Activated B cell treated with CpG ODN at 0.5 μM for 24 hours (primary cell): ENCODE data around the gene IL22RA1. TPM values are rescaled to one million over a fixed set of nuclear protein-coding genes. Genes with fewer than 3 reads are reported as not detected.

Source experiments
- ATAC-seq: fragments of 200-7000 bp; cut with Tn5 transposase; one replicate; pipeline ENCODE4 v1.10.0; 2021; ENCODE audit warnings: low read depth, mild to moderate bottlenecking, moderate library complexity
- CTCF ChIA-PET: fragments of 350-600 bp; sonication (Branson Sonifier 250); formaldehyde crosslinking; loops from one replicate; lab custom pipeline; 2021; ENCODE audit warnings: antibody characterized with exemption; lab: Charles Lee
- POLR2A ChIA-PET: fragments of 350-600 bp; sonication (Branson Sonifier 250); formaldehyde crosslinking; loops from one replicate; lab custom pipeline; 2021; ENCODE audit warnings: antibody characterized with exemption; lab: Charles Lee
- DNase-seq: peaks from one replicate; pipeline ENCODE4 v3.0.0; 2022
- H3K27ac Mint-ChIP-seq: one replicate; pipeline ENCODE4 v1.8.0; 2020; ENCODE audit warnings: mixed read lengths
- H3K27me3 Mint-ChIP-seq: one replicate; pipeline ENCODE4 v1.8.0; 2021; ENCODE audit warnings: mixed read lengths
- H3K36me3 Mint-ChIP-seq: one replicate; pipeline ENCODE4 v1.8.0; 2021; ENCODE audit warnings: low read depth, mixed read lengths
- H3K4me1 Mint-ChIP-seq: one replicate; pipeline ENCODE4 v1.8.0; 2021; ENCODE audit warnings: mixed read lengths
- H3K4me3 Mint-ChIP-seq: one replicate; pipeline ENCODE4 v1.8.0; 2020; ENCODE audit warnings: mild to moderate bottlenecking, mixed read lengths
- H3K9me3 Mint-ChIP-seq: one replicate; pipeline ENCODE4 v1.8.0; 2020; ENCODE audit warnings: mixed read lengths
- intact Hi-C: fragments of 100-400 bp; cut with micrococcal nuclease; formaldehyde crosslinking; loops from one replicate; pipeline ENCODE4 v1.15.1; 2024
- total RNA-seq: library from RNA; stranded (reverse); gene quantifications from 2 replicates; pipeline ENCODE4 v1.2.3, GENCODE V29; 2022
- TF ChIP-seq, protein P1 (sequence below): fragments of 200-600 bp; IDR thresholded peaks from one replicate; pipeline ENCODE4 v1.8.0; 2022; ENCODE audit warnings: antibody characterized with exemption, mild to moderate bottlenecking

Gene IL22RA1
- total RNA-seq, 1 donor from 2014 or later: 0.09 TPM

DNA sequence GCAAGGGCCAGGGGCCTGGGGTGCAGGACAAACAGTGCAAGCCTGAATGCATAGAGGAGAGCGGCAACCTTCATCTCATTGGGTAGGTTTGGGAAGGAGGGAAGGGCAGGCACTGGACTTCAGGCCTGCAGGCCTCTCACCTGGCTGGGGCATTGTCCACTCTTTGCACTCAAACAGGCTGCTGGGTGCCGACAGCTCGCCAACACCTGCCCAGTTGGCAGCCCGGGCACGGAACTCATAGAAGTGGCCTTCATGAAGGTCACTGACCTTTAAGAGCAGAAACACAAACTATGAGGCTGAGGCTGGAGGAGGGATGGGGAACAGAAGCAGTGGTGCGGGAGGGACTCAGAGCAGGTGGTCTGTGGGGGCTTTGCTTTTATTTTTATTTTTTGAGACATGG lies 61.8 kb downstream of the IL22RA1 start:
- no peak overlapping the region for H3K27ac Mint-ChIP-seq
- intact Hi-C loops: no loop called here
- DNase-seq (no peak), ATAC-seq (no peak)
- ChIA-PET CTCF (no interaction called here), POLR2A (no interaction called here)
- H3K36me3 Mint-ChIP-seq: no peaks in the 10 kb centered on the region
- H3K27me3 Mint-ChIP-seq: peaks cover 5% of the 10 kb centered on the region
- TF ChIP-seq, protein P1, sequence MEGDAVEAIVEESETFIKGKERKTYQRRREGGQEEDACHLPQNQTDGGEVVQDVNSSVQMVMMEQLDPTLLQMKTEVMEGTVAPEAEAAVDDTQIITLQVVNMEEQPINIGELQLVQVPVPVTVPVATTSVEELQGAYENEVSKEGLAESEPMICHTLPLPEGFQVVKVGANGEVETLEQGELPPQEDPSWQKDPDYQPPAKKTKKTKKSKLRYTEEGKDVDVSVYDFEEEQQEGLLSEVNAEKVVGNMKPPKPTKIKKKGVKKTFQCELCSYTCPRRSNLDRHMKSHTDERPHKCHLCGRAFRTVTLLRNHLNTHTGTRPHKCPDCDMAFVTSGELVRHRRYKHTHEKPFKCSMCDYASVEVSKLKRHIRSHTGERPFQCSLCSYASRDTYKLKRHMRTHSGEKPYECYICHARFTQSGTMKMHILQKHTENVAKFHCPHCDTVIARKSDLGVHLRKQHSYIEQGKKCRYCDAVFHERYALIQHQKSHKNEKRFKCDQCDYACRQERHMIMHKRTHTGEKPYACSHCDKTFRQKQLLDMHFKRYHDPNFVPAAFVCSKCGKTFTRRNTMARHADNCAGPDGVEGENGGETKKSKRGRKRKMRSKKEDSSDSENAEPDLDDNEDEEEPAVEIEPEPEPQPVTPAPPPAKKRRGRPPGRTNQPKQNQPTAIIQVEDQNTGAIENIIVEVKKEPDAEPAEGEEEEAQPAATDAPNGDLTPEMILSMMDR: no peak
- no peak overlapping the region for H3K4me3 Mint-ChIP-seq
- no peaks in the 10 kb centered on the region for H3K9me3 Mint-ChIP-seq
- no peaks in the 10 kb centered on the region for H3K4me1 Mint-ChIP-seq

DNA sequence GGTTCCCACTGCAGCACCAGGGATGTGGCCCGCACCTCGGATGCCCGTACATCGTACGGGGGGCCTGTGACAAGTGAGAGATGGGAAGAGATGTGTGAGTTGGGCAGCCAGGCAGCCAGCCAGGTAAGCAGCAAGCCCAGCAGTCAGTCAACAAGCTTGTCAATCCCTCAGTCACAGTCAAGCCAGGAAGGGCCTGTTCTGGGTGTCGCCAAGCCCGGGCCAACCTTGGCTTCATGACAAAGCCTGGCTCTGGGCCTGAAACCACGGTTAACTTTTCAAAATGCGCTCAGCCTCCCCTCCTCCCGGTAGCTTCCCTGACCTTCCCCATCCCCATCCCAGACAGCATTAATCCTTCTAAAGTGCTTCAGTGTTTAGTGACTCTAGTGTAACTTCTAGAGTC lies 62.8 kb downstream of the IL22RA1 start:
- Mint-ChIP-seq H3K4me3 (no peak overlapping the region), H3K27me3 (peaks cover 5% of the 10 kb centered on the region), H3K36me3 (no peaks in the 10 kb centered on the region), H3K9me3 (no peaks in the 10 kb centered on the region), H3K27ac (no peak overlapping the region), H3K4me1 (no peaks in the 10 kb centered on the region)
- ChIA-PET POLR2A (no interaction called here), CTCF (no interaction called here)
- ATAC-seq (no peak), DNase-seq (no peak)
- intact Hi-C loops: no loop called here
- TF ChIP-seq, protein P1: no peak

DNA sequence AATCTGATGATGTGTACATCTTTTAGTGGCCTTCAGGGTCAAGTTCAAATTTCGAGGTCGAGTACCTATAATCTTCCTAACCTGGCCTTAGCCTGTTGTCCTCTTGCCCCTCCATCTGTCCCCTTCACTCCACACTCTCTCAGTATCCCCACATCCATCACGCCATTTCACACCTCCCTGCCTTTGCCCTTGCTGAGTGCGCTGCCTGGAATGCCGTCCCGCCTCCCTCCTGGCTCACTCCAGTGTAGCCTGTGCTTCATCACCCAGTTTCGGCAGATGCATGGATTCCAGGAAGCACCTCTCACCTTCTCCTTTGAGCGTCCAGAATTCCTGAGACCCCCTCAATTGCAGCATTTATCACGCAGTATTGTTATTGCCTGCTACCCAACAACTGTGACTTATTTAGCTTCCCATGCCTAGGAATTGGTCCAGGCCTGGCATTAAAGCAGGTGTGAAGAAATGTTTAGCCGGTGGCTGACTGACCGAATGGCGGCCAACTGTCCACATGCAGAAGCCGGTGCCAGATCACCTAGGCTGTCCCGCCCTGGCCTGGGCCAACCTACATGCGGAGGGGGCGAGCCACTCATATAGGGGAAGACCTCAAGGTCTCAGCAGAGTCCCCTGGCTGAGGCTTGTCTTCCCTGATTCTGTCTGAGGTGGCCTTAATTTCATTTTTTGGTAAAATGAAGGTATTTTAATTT lies 65.5 kb downstream of the IL22RA1 start:
- ATAC-seq: no peak
- Mint-ChIP-seq H3K27ac (no peak overlapping the region), H3K4me1 (no peaks in the 10 kb centered on the region), H3K27me3 (peaks cover 5% of the 10 kb centered on the region), H3K4me3 (no peak overlapping the region), H3K9me3 (no peaks in the 10 kb centered on the region), H3K36me3 (no peaks in the 10 kb centered on the region)
- TF ChIP-seq, protein P1: no peak
- DNase-seq: no peak
- intact Hi-C loops: no loop called here
- POLR2A ChIA-PET: no interaction called here
- CTCF ChIA-PET: no interaction called here

DNA sequence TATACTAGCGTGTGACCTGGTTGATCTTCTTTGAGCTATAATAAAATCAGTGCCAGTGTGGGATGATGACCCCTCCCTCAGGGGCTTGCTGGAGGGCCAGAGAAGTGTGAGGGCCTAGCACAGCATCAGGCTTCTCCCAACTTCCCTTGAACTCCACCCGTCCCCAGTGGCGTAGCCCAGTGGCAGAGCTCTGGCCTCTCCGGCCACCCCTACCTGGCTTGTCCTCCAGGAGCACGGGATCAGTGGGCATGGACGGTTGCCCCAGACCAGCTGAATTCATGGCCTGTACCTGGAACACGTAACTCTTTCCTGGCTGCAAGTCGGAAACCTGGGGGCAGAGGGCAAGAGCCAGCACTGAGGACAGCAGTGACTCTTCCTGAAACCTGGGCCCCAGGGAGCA lies 67.0 kb downstream of the IL22RA1 start:
- no peak overlapping the region for H3K27ac Mint-ChIP-seq

DNA sequence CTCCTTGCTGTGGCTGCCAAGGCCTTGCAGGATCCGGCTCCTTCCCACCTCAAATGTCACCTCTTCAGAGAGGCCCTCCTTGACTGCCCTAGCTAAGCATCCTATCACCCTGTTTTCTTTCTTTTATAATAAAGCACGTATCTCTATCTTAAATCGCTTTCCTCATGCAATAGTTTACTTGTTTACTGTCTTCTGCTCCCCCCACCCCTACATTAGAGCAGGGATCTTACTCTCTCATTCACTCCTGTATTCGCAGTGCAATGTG lies 67.4 kb downstream of the IL22RA1 start:
- ChIA-PET POLR2A (no interaction called here), CTCF (no interaction called here)
- ATAC-seq (no peak), DNase-seq (no peak)
- intact Hi-C loops: loop anchor here (1.0 kb wide), 1 partner anchor 45 kb away; no protein-coding TSS in a partner anchor
- H3K9me3 Mint-ChIP-seq: no peaks in the 10 kb centered on the region
- peaks cover 3% of the 10 kb centered on the region for H3K27me3 Mint-ChIP-seq
- TF ChIP-seq, protein P1: no peak
- H3K4me1 Mint-ChIP-seq: no peaks in the 10 kb centered on the region
- H3K27ac Mint-ChIP-seq: no peak overlapping the region
- H3K4me3 Mint-ChIP-seq: no peak overlapping the region
- no peaks in the 10 kb centered on the region for H3K36me3 Mint-ChIP-seq

More for the DNA sequence above, 67.0 kb downstream of the IL22RA1 start:
- intact Hi-C loops: loop anchor here (1.0 kb wide), 1 partner anchor 44 kb away; no protein-coding TSS in a partner anchor
- Mint-ChIP-seq H3K9me3 (no peaks in the 10 kb centered on the region), H3K27me3 (peaks cover 5% of the 10 kb centered on the region), H3K36me3 (no peaks in the 10 kb centered on the region), H3K4me1 (no peaks in the 10 kb centered on the region), H3K4me3 (no peak overlapping the region)
- ATAC-seq (no peak), DNase-seq (no peak)
- ChIA-PET CTCF (no interaction called here), POLR2A (no interaction called here)
- TF ChIP-seq, protein P1: no peak
